NCI-H748 (cell line): ENCODE data around the gene EPHB3.
A peak's percentile ranks its signal among the peaks of the same experiment; 100 is the strongest.
"Not testable (repeated sequence)": the region's sequence is repeated elsewhere in the genome, so short reads cannot be mapped to it uniquely, and the experiment has no call there.

Experiments used
- DNase-seq: peaks from one replicate; lab custom pipeline; 2025; ENCODE audit not compliant: unreplicated experiment; lab: John Stamatoyannopoulos, UW

Gene EPHB3

DNA sequence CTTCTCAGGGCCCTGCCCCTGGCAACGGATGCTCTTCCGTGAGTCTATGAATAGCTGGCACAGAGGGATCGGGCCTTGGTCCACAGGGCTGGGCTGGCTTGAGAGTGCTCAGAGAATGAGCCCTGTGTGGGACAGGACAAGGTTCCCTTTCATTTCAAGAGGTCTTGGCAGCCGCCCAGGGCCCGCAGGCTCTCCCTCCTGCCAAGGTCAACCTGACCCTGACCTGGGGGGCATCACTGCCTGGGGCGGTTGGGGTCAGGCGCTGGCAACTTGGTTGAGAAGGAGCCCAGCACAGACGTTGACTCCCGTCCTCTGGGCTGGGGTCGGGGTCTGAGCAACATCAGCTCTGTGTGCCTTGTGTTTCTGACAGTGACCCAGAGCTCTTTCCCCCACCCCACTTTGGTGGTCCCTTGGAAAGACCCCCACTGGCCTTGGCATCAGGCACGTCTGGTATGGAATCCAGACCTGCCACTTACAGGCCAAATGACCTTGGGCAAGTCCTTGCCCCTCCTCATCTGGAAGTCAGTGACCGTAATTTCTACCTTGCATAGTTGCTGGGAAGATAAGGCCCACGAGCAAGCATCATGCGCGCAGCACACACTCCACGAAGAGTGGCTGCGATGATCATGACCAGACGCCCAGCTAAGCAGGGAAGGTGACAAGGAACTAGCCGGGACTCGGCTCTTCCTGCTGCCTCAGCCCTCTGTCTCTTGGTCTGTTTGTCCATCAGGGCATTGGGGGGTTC, 36.4 kb downstream of the EPHB3 start:
- no peak for DNase-seq

DNA sequence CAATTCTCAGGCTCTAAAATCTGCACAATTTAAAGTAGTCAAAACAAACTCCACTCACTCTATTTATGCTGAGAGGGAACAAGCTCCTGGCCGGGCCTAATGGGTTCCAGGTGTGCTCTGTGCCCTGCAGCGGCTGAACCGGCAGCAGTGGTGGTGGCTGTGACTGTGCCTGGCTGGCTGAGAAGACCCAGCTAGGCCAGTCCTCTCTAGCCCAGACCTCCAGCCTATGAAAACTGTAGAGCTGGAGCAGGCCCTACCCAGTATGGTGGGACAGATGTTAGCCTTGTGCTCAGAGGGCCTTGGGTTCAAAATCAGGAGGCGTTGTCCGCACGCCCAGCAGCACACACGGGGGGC, 37.0 kb downstream of the EPHB3 start:
- DNase-seq: no peak

GRCh38 chr3:184599143-184599542, 37.6 kb downstream of the EPHB3 start:
- DNase-seq: no peak

DNA sequence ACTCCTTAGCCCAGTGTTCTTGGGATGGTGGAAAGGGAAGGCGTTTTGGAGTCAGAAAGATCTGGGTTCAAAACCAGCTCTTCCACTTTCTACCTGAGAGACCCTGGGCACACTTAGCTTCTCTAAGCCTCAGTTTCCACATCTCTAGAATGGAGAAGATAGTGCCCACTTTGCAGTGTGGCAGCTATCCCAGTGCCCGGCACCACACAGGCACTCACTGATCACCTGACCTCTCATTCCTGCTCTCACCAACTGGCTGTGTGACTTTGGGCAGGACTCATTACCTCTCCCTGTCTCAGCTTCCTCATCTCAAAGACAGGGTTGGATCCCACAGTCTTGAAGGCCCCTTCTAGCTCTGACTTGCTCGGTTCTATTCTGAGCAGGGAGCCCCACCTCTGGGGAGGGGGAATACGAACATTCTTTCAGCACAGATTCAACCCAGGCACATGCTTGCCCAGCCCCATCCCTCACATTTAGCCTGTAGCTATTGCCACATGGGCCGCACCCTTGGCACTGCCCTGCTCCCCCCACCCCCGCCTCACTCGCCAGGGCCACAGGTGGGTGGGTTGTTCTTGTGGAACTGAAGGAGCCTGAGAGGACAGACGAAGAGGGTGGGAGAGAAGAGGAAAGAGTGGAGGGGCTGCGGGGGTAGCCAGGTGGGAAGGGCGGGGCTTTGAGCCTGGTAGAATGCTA, 39.2 kb downstream of the EPHB3 start:
- DNase-seq: no peak

- no peak for DNase-seq
These were observed 40.2 kb downstream of the EPHB3 start for GRCh38 chr3:184601576-184602371.

- DNase-seq: peak; percentile 4
These were observed 41.0 kb downstream of the EPHB3 start for GRCh38 chr3:184602372-184603150.

GRCh38 chr3:184603151-184604030, 41.8 kb downstream of the EPHB3 start:
- DNase-seq: no peak

- peak; percentile 34 for DNase-seq
These were observed 42.5 kb downstream of the EPHB3 start for GRCh38 chr3:184604039-184604601.

- DNase-seq: peak; percentile 18
These were observed 43.2 kb downstream of the EPHB3 start for GRCh38 chr3:184604615-184605290.

DNA sequence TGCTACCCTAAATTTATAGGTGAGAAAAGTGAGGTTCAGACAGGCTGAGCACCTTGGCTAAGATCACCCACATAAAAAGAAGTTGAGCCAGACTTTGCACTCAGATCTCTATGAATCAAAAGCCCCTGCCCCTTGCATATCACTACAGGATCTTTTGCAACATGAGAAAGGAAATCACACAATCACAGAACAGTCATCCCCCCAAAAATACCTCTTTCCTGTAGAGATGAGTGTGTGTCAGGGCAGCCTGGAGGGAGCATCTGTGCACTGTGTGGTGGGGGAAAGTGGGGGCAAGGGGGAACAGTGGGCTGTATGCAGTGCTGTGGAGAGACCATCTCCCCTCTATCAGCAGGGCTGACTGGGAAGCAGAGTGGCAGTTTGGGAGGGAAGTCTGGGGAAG, 46.6 kb downstream of the EPHB3 start:
- no peak for DNase-seq

DNA sequence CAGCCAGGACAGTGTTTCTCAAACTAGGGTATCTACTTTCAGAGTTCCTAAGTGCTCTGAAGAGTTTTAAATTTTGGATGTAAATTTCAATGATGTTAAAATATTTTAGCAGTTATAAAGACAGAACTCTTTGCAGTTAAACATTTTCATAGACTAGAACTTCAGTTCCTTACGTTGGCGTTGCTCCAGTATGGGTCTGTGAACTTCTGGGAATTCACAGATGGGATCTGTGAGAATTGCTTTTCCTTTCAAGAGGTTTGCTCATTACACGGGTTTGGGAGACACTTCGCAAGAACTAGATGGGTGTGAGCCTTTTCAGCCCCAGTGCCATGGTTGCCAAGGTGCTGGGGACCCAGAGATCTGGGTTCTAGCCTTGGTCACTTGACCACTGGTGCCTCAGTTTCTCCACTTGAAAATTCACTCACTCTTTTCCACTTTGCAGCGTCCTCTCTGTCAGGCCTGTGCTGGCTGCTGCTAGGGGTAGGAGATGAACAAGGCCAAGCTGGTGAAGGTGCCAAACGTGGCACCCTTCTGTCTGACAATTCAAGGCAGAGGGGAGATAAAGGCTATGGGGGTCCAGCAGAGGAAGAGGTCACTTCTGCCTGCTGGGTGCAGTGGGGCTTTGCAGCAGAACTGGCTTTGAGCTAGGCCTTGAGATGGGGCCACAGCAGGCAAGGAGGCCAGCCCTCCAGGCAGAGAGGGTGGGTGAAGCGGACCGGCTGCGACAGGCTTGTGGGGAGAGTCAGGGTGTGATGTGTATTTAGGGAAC, 48.1 kb downstream of the EPHB3 start:
- no peak for DNase-seq

DNA sequence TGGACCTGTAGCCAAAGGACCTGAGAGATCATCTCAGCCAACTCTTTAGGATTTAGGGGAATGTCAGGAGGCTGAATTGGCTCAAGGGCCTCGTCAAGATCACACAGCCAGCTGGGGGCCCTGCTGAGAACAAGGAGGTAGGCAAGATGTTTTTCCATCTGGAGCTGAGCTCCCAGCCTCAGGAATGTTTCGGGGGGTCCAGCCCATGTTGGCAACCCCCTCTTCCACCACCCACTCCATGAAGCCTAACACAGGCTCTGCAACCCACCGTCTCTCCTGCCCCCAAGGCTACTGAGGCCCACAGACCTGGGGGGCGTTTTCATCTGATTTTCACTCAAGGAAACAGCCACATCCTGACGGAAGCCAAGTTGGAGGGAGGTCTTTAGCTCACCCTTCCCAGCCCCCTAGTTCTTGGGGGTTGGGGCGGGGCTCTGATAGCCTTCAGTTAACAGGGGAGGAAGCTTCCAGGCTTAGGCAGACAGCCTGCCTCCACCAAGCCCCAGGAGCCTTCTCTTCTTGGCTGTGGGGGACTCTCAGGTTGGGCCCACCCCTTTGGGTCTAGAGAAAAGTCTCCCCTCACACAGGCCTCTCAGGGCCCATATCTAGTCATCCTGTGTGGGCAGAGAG, 48.8 kb downstream of the EPHB3 start:
- DNase-seq: no peak

GRCh38 chr3:184611607-184612281, 50.2 kb downstream of the EPHB3 start:
- no peak for DNase-seq

DNA sequence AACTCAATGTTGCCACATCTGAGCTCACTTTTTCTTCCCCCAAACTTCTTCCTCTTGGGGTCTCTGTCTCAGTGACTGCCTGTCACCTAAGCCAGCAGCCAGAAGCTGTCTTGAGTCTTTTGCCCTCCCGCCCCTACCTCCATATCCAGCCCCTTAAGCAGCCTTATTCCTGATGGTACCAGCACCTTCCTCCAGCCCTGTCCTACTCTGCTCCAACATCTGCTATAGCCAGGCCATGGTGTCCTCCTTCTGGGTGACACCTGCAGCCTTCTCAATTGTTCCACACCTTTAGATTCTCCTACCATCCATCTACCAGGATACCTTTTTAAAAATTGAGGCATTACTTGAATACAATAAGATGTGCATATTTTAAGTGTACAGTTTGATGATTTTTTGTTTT, 53.8 kb downstream of the EPHB3 start:
- DNase-seq: no peak

GRCh38 chr3:184616436-184616835, 54.9 kb downstream of the EPHB3 start:
- DNase-seq: no peak

- DNase-seq: not testable (repeated sequence)
These were observed 55.7 kb downstream of the EPHB3 start for GRCh38 chr3:184617306-184617705.

DNA sequence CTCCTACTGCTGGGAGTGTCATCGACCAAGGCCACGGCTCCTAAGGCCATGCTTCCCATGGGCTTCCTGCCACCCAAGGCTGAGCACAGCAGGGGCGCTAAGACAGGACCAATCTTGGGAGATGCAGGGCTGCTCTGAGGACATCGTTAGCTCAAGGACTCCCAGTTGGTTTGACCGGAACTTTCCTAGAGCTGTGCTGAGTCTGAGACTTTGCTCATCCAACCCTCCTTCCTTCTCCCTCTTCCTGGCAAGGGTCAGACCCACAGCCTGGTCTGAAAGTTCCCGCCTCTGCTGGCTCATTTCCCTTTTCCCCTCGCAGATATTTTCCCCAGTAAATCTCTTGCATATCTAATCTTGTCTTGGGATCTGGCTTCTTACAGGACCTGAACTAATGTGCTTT, 57.2 kb downstream of the EPHB3 start:
- no peak for DNase-seq

- DNase-seq: peak; percentile 6
These were observed 57.8 kb downstream of the EPHB3 start for GRCh38 chr3:184619369-184619768.
